ENCODE data around the gene IPMK.
A peak's percentile ranks its signal among the peaks of the same experiment; 100 is the strongest.

Gene IPMK

DNA sequence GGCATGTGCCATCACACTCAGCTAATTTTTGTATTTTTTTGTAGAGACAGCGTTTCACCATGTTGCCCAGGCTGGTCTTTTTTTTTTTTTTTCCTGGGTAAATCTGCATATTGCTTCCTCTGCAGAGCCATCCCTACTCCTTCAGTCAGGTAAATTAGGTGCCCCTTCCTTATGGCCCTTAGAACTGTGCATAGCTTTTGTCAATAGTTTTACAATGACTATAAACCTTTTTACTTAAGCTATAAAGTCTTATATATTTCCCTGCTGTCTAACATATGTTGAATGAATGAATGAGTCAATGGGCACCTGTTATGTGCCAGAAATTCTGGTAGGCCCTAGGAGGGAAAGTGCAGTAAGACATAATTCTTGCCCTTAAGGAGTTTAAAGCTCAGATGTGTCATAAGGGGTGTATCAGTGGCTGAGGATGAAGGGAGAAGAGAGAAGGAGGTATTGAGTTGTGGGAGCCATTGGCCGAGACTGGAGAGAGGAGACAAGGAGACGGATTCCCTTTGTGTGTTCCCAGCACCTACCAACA lies 36.5 kb upstream of the IPMK start:
- H3K27ac ChIP-seq: no peak overlapping the region
- H3K9me3 ChIP-seq: no peaks in the 10 kb centered on the region
- no peaks in the 10 kb centered on the region for H3K36me3 ChIP-seq

DNA sequence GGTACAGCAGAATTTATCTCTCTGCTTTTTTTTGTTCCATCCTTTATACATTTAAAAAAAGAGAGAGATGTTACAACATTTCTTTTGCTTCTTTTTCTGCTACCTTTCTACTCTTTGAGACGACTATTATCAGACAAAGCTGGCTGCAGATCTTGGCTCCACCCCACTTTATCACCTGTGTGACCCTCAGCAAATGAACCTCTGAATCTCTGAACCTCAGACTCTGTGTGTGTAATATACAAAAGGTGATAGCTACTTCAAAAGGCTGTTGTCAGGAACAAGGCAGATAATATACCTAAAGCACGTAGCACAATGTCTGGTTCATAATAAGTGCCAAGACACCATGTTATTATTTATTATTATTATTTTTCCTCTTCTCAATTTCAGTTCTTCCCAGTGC lies 34.6 kb upstream of the IPMK start:
- peaks cover 32% of the 10 kb centered on the region for H3K27me3 ChIP-seq
- TF ChIP-seq, protein P1, sequence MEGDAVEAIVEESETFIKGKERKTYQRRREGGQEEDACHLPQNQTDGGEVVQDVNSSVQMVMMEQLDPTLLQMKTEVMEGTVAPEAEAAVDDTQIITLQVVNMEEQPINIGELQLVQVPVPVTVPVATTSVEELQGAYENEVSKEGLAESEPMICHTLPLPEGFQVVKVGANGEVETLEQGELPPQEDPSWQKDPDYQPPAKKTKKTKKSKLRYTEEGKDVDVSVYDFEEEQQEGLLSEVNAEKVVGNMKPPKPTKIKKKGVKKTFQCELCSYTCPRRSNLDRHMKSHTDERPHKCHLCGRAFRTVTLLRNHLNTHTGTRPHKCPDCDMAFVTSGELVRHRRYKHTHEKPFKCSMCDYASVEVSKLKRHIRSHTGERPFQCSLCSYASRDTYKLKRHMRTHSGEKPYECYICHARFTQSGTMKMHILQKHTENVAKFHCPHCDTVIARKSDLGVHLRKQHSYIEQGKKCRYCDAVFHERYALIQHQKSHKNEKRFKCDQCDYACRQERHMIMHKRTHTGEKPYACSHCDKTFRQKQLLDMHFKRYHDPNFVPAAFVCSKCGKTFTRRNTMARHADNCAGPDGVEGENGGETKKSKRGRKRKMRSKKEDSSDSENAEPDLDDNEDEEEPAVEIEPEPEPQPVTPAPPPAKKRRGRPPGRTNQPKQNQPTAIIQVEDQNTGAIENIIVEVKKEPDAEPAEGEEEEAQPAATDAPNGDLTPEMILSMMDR (IDR thresholded peaks at IDR 0.05): no peak
- no peaks in the 10 kb centered on the region for H3K9me3 ChIP-seq
- H3K4me1 ChIP-seq (ENCODE audit: control insufficient read depth in 1 of 2, insufficient read depth in 1 of 2, low read depth in 1 of 2, low read length in 1 of 2): no peaks in the 10 kb centered on the region
- no peak overlapping the region for H3K27ac ChIP-seq
- no peaks in the 10 kb centered on the region for H3K36me3 ChIP-seq
- H3K4me3 ChIP-seq (ENCODE audit: low read depth in 1 of 2, low read length in 1 of 2): no peak overlapping the region

More for the DNA sequence above, 36.5 kb upstream of the IPMK start:
- TF ChIP-seq, protein P1 (IDR thresholded peaks at IDR 0.05): no peak
- Histone ChIP-seq H3K4me1 (ENCODE audit: control insufficient read depth in 1 of 2, insufficient read depth in 1 of 2, low read depth in 1 of 2, low read length in 1 of 2) (no peaks in the 10 kb centered on the region), H3K27me3 (peaks cover 41% of the 10 kb centered on the region), H3K4me3 (ENCODE audit: low read depth in 1 of 2, low read length in 1 of 2) (no peak overlapping the region)

DNA sequence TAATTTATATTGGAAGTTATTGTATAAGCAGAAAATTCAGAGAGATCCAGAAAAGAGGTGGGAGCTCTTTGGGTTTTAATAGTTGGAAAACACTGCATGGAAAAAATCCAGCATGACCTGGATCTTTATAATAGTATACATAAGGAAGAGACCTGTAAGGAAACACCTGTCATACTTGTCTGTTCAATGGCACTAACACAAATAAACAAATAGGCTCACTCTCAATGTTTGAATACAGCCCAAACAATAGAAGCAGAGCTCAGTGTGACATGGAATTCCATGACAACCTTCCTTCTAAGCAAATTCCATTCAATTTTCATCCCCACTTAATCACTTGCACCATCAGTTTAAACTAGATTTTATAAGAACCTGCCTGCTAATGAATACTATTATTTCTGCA lies 33.0 kb upstream of the IPMK start:
- no peaks in the 10 kb centered on the region for H3K9me3 ChIP-seq
- no peaks in the 10 kb centered on the region for H3K4me1 ChIP-seq (ENCODE audit: control insufficient read depth in 1 of 2, insufficient read depth in 1 of 2, low read depth in 1 of 2, low read length in 1 of 2)
- peaks cover 22% of the 10 kb centered on the region for H3K27me3 ChIP-seq
- H3K36me3 ChIP-seq: no peaks in the 10 kb centered on the region
- TF ChIP-seq, protein P1 (IDR thresholded peaks at IDR 0.05): no peak
- H3K4me3 ChIP-seq (ENCODE audit: low read depth in 1 of 2, low read length in 1 of 2): no peak overlapping the region
- H3K27ac ChIP-seq: no peak overlapping the region

DNA sequence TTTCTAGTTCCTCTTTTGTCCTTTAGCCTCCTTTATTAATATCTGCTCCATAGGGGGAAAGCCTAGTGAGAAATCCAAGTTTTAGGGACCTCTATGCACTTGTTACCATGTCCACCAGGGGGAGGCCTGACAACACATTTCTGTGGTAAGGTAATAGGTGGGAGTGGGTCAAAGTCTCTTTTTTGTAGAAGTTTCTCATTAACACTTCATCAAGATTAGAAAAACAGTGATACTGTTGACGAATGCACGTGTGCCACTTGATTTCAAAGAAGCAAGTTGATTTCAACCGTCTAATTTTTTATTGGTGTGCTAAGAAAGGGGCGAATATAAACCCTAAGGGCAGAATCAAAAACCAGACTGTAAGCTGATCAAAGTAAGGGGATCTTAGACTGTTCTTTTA lies 31.9 kb upstream of the IPMK start:
- H3K4me3 ChIP-seq (ENCODE audit: low read depth in 1 of 2, low read length in 1 of 2): no peak overlapping the region
- peaks cover 22% of the 10 kb centered on the region for H3K27me3 ChIP-seq
- no peaks in the 10 kb centered on the region for H3K9me3 ChIP-seq
- TF ChIP-seq, protein P1 (IDR thresholded peaks at IDR 0.05): peak; percentile 79
- H3K27ac ChIP-seq: no peak overlapping the region
- H3K36me3 ChIP-seq: no peaks in the 10 kb centered on the region
- H3K4me1 ChIP-seq (ENCODE audit: control insufficient read depth in 1 of 2, insufficient read depth in 1 of 2, low read depth in 1 of 2, low read length in 1 of 2): no peaks in the 10 kb centered on the region

DNA sequence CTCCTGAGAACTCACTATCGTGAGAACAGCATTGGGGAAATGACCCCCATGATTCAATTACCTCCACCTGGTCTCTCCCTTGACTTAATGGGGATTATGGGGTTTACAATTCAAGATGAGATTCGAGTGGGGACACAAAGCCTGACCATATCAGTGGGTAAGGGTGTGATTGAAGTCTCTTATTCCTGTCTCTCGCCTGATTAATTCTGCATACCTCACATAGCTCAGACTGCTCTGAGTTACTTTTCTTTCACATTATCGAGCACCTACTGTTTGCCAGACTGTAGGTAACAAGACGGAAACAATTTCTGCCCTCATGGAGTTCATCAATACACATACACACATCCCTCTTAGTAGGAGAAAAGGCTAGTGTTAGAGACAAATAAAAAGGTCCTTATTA lies 26.3 kb upstream of the IPMK start:
- H3K9me3 ChIP-seq: no peaks in the 10 kb centered on the region
- no peak overlapping the region for H3K4me3 ChIP-seq (ENCODE audit: low read depth in 1 of 2, low read length in 1 of 2)
- H3K27ac ChIP-seq: no peak overlapping the region
- no peaks in the 10 kb centered on the region for H3K36me3 ChIP-seq
- no peaks in the 10 kb centered on the region for H3K27me3 ChIP-seq
- TF ChIP-seq, protein P1 (IDR thresholded peaks at IDR 0.05): no peak
- H3K4me1 ChIP-seq (ENCODE audit: control insufficient read depth in 1 of 2, insufficient read depth in 1 of 2, low read depth in 1 of 2, low read length in 1 of 2): peaks cover 0 to 9% of the 10 kb centered on the region in 2 experiments

All from neutrophil (primary cell).